HG03442 (cell line): ENCODE results near the gene SLC2A9.

Source experiments
- ATAC-seq: cut with Tn5 transposase; IDR thresholded peaks from one replicate; pipeline ENCODE4 v1.9.1; 2021; ENCODE audit warnings: mild to moderate bottlenecking, moderate library complexity; ENCODE audit not compliant: unreplicated experiment

SLC2A9 gene

GRCh38 chr4:9899306-9900055 is 121.8 kb downstream of the SLC2A9 start:
- ATAC-seq = no peak

GRCh38 chr4:9898596-9899305 is 122.5 kb downstream of the SLC2A9 start:
- no peak for ATAC-seq

GRCh38 chr4:9895333-9895705 is 126.0 kb downstream of the SLC2A9 start:
- ATAC-seq = no peak

- ATAC-seq = no peak
Measured at GRCh38 chr4:9894644-9895332, 126.5 kb downstream of the SLC2A9 start.

- no peak for ATAC-seq
Measured at GRCh38 chr4:9893329-9894108, 127.8 kb downstream of the SLC2A9 start.

- ATAC-seq = no peak
Measured at GRCh38 chr4:9891740-9892139, 129.6 kb downstream of the SLC2A9 start.

GRCh38 chr4:9891056-9891455 is 130.2 kb downstream of the SLC2A9 start:
- ATAC-seq = no peak

- no peak for ATAC-seq
Measured at GRCh38 chr4:9889306-9889705, 132.0 kb downstream of the SLC2A9 start.

- no peak for ATAC-seq
Measured at GRCh38 chr4:9885958-9886357, 135.3 kb downstream of the SLC2A9 start.

GRCh38 chr4:9880406-9881197 is 140.7 kb downstream of the SLC2A9 start:
- no peak for ATAC-seq

GRCh38 chr4:9877123-9877522 is 144.2 kb downstream of the SLC2A9 start:
- no peak for ATAC-seq

GRCh38 chr4:9875516-9875915 is 145.8 kb downstream of the SLC2A9 start:
- ATAC-seq = no peak

GRCh38 chr4:9874385-9874784 is 146.9 kb downstream of the SLC2A9 start:
- no peak for ATAC-seq

- ATAC-seq = no peak
Measured at GRCh38 chr4:9870165-9870790, 151.0 kb downstream of the SLC2A9 start.

- ATAC-seq = no peak
Measured at GRCh38 chr4:9867751-9868425, 153.4 kb downstream of the SLC2A9 start.

- no peak for ATAC-seq
Measured at GRCh38 chr4:9866931-9867330, 154.4 kb downstream of the SLC2A9 start.

- ATAC-seq = no peak
Measured at GRCh38 chr4:9861561-9861960, 159.7 kb downstream of the SLC2A9 start.

- ATAC-seq = no peak
Measured at GRCh38 chr4:9859810-9860209, 161.5 kb downstream of the SLC2A9 start.

- no peak for ATAC-seq
Measured at GRCh38 chr4:9849538-9849920, 171.8 kb downstream of the SLC2A9 start.
